ENCODE data around the gene TNPO1.

The TNPO1 gene

DNA sequence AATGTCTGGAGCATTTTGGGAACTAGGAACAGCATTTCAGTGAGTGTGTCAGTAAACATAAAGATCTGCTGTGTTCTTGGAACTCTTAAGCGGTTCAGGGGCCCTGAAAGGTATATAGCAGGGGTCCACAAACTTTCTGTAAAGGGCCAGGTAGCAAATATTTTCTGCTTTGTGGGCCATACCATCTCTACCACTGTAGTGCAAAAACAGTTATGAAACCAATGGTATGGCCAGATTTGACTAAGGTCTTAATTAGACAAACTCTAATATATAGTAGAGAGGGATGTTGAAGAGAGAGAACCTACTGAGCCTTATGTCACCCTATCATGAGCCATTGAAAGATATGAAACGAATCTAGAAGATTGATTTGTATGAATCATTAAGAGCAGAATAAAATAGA lies 5.3 kb downstream of the TNPO1 start:
- no peak overlapping the region for H3K9ac ChIP-seq (ENCODE audit: low read length)
- no peak overlapping the region for H3K4me2 ChIP-seq (ENCODE audit: low read length)
- TF ChIP-seq EZH2 (IDR thresholded peaks at IDR 0.05; ENCODE audit: borderline replicate concordance, low read length) (no peak), CTCF (IDR thresholded peaks at IDR 0.05; ENCODE audit: low read length) (no peak)
- H3F3A ChIP-seq (ENCODE audit: insufficient read depth, low read length): no peaks in the 10 kb centered on the region
- no peaks in the 10 kb centered on the region for H3K9me3 ChIP-seq (ENCODE audit: low read length)
- H4K20me1 ChIP-seq (ENCODE audit: insufficient read depth, low read length): no peaks in the 10 kb centered on the region
- H3K4me1 ChIP-seq (ENCODE audit: insufficient read depth, low read length, severe bottlenecking): peaks cover 20% of the 10 kb centered on the region
- H2AFZ ChIP-seq (ENCODE audit: low read length): no peak overlapping the region
- no peak overlapping the region for H3K4me3 ChIP-seq (ENCODE audit: low read depth, low read length, poor library complexity, severe bottlenecking)
- H3K36me3 ChIP-seq (ENCODE audit: insufficient read depth, low read length): no peaks in the 10 kb centered on the region
- H3K9me2 ChIP-seq (ENCODE audit: low read depth, low read length): no peaks in the 10 kb centered on the region
- no peaks in the 10 kb centered on the region for H3K79me2 ChIP-seq (ENCODE audit: insufficient read depth, low read length)
- H3K27me3 ChIP-seq (ENCODE audit: insufficient read depth, low read length): no peaks in the 10 kb centered on the region
- H3K27ac ChIP-seq (ENCODE audit: low read depth, low read length, poor library complexity, severe bottlenecking): no peak overlapping the region

GRCh38 chr5:72822944-72823343 lies 6.5 kb downstream of the TNPO1 start:
- H3K9me2 ChIP-seq (ENCODE audit: low read depth, low read length): no peaks in the 10 kb centered on the region
- TF ChIP-seq EZH2 (IDR thresholded peaks at IDR 0.05; ENCODE audit: borderline replicate concordance, low read length) (no peak), CTCF (IDR thresholded peaks at IDR 0.05; ENCODE audit: low read length) (no peak)
- no peak overlapping the region for H3K4me3 ChIP-seq (ENCODE audit: low read depth, low read length, poor library complexity, severe bottlenecking)
- no peak overlapping the region for H3K27ac ChIP-seq (ENCODE audit: low read depth, low read length, poor library complexity, severe bottlenecking)
- no peak overlapping the region for H3K4me2 ChIP-seq (ENCODE audit: low read length)
- peaks cover 13% of the 10 kb centered on the region for H3K4me1 ChIP-seq (ENCODE audit: insufficient read depth, low read length, severe bottlenecking)
- H3K79me2 ChIP-seq (ENCODE audit: insufficient read depth, low read length): no peaks in the 10 kb centered on the region
- no peaks in the 10 kb centered on the region for H3F3A ChIP-seq (ENCODE audit: insufficient read depth, low read length)
- H3K9me3 ChIP-seq (ENCODE audit: low read length): no peaks in the 10 kb centered on the region
- H2AFZ ChIP-seq (ENCODE audit: low read length): no peak overlapping the region
- no peaks in the 10 kb centered on the region for H3K27me3 ChIP-seq (ENCODE audit: insufficient read depth, low read length)
- H4K20me1 ChIP-seq (ENCODE audit: insufficient read depth, low read length): no peaks in the 10 kb centered on the region
- no peak overlapping the region for H3K9ac ChIP-seq (ENCODE audit: low read length)
- H3K36me3 ChIP-seq (ENCODE audit: insufficient read depth, low read length): no peaks in the 10 kb centered on the region

GRCh38 chr5:72829707-72830106 lies 13.2 kb downstream of the TNPO1 start:
- Histone ChIP-seq H4K20me1 (ENCODE audit: insufficient read depth, low read length) (no peaks in the 10 kb centered on the region), H3F3A (ENCODE audit: insufficient read depth, low read length) (no peaks in the 10 kb centered on the region), H3K4me2 (ENCODE audit: low read length) (no peak overlapping the region)

More at GRCh38 chr5:72829707-72830106, 13.2 kb downstream of the TNPO1 start:
- TF ChIP-seq CTCF (IDR thresholded peaks at IDR 0.05; ENCODE audit: low read length) (no peak), EZH2 (IDR thresholded peaks at IDR 0.05; ENCODE audit: borderline replicate concordance, low read length) (no peak)
- Histone ChIP-seq H3K27me3 (ENCODE audit: insufficient read depth, low read length) (no peaks in the 10 kb centered on the region), H3K36me3 (ENCODE audit: insufficient read depth, low read length) (no peaks in the 10 kb centered on the region), H3K4me1 (ENCODE audit: insufficient read depth, low read length, severe bottlenecking) (no peaks in the 10 kb centered on the region), H3K9me2 (ENCODE audit: low read depth, low read length) (no peaks in the 10 kb centered on the region), H3K4me3 (ENCODE audit: low read depth, low read length, poor library complexity, severe bottlenecking) (no peak overlapping the region), H3K79me2 (ENCODE audit: insufficient read depth, low read length) (no peaks in the 10 kb centered on the region), H3K27ac (ENCODE audit: low read depth, low read length, poor library complexity, severe bottlenecking) (no peak overlapping the region), H2AFZ (ENCODE audit: low read length) (no peak overlapping the region), H3K9me3 (ENCODE audit: low read length) (no peaks in the 10 kb centered on the region), H3K9ac (ENCODE audit: low read length) (no peak overlapping the region)

Data from OCI-LY1 (cell line).